GM23248 (cell line): Measurements from ENCODE around the gene CDH13. TPM values are rescaled to one million over a fixed set of nuclear protein-coding genes. Genes with fewer than 3 reads are reported as not detected.

Experiments used
- DNase-seq: peaks from one replicate; pipeline ENCODE4 v3.0.0-alpha.2; 2015
- H2AFZ ChIP-seq: fragments of 200-600 bp; sonication (generic); 2 replicates; pipeline ENCODE4 v1.6.1; 2016; ENCODE audit warnings: antibody characterized with exemption
- H3F3A ChIP-seq: fragments of 200-600 bp; sonication (generic); 2 replicates; pipeline ENCODE4 v1.6.1; 2016; ENCODE audit warnings: mild to moderate bottlenecking, antibody characterized with exemption, mixed run types; ENCODE audit not compliant: insufficient read depth
- H3K27ac ChIP-seq: fragments of 200-600 bp; sonication (generic); 2 replicates; pipeline ENCODE4 v1.5.1; 2016; ENCODE audit warnings: mild to moderate bottlenecking
- H3K27me3 ChIP-seq: fragments of 200-600 bp; sonication (generic); replicated peaks from 2 replicates; pipeline ENCODE4 v1.6.1; 2016; ENCODE audit warnings: mild to moderate bottlenecking; ENCODE audit not compliant: insufficient read depth
- H3K36me3 ChIP-seq: fragments of 200-600 bp; sonication (generic); 2 replicates; pipeline ENCODE4 v1.6.1; 2016; ENCODE audit warnings: low read depth, mild to moderate bottlenecking
- H3K4me1 ChIP-seq: fragments of 200-600 bp; sonication (generic); 2 replicates; pipeline ENCODE4 v1.6.1; 2016; ENCODE audit warnings: mild to moderate bottlenecking; ENCODE audit not compliant: insufficient read depth
- H3K4me2 ChIP-seq: fragments of 200-600 bp; sonication (generic); one replicate; pipeline ENCODE4 v1.6.1; 2016; ENCODE audit warnings: mild to moderate bottlenecking; ENCODE audit not compliant: unreplicated experiment
- H3K4me3 ChIP-seq: fragments of 200-600 bp; sonication (generic); 2 replicates; pipeline ENCODE4 v1.5.1; 2016; ENCODE audit warnings: mild to moderate bottlenecking
- H3K79me2 ChIP-seq: fragments of 200-600 bp; sonication (generic); 2 replicates; pipeline ENCODE4 v1.6.1; 2016; ENCODE audit warnings: mild to moderate bottlenecking; ENCODE audit not compliant: insufficient read depth
- H3K9ac ChIP-seq: fragments of 200-600 bp; sonication (generic); 2 replicates; pipeline ENCODE4 v1.6.1; 2016; ENCODE audit warnings: mild to moderate bottlenecking
- H3K9me2 ChIP-seq: fragments of 200-600 bp; sonication (generic); 2 replicates; pipeline ENCODE4 v1.6.1; 2016; ENCODE audit warnings: mixed run types, mild to moderate bottlenecking, moderate library complexity; ENCODE audit not compliant: insufficient read depth
- H3K9me3 ChIP-seq: fragments of 200-600 bp; sonication (generic); one replicate; pipeline ENCODE4 v1.6.1; 2017; ENCODE audit warnings: low read depth
- H4K20me1 ChIP-seq: fragments of 200-600 bp; sonication (generic); 2 replicates; pipeline ENCODE4 v1.6.0; 2016; ENCODE audit not compliant: insufficient read depth
- EZH2 ChIP-seq: fragments of 200-600 bp; sonication (generic); IDR thresholded peaks from 2 replicates; pipeline ENCODE4 v1.6.1; 2018; ENCODE audit warnings: antibody characterized with exemption, mild to moderate bottlenecking; ENCODE audit not compliant: insufficient read depth, poor library complexity, severe bottlenecking
- EZH2phosphoT487 ChIP-seq: fragments of 200-600 bp; sonication (generic); IDR thresholded peaks from 2 replicates; pipeline ENCODE4 v1.6.1; 2018; ENCODE audit warnings: antibody characterized with exemption, moderate library complexity, mild to moderate bottlenecking, low read depth; ENCODE audit not compliant: insufficient read depth
- WGBS, 2 experiments: methylation state at CpG; one replicate each; pipeline ENCODE4 v1.1.6; 2015 to 2017; ENCODE audit warnings: low lambda C conversion rate in 2 of 2, low coverage in 1 of 2; ENCODE audit errors: missing lambda C conversion rate in 2 of 2; 5-methylcytosine and 5-hydroxymethylcytosine counted together
- in situ Hi-C: fragments of 300-500 bp; cut with MboI; formaldehyde crosslinking; loops from 2 replicates; pipeline ENCODE4 v1.15.0; 2020
- polyA plus RNA-seq: library from polyadenylated mRNA; unstranded; fragments of >200 nt; fragmentation: Nextera tagmentation; extraction: Ambion mirVana; gene quantifications from 2 replicates; pipeline ENCODE4 v1.2.1, GENCODE V29; 2016
- total RNA-seq: library from RNA; depleted of rRNA; stranded (reverse); fragments of >200 nt; shearing (Covaris generic); gene quantifications from 2 replicates; pipeline ENCODE4 v1.2.3, GENCODE V29; 2014

Gene CDH13
- total and polyA plus RNA-seq, 2 experiments from 2014 or later: 51.0 to 52.8 TPM

DNA sequence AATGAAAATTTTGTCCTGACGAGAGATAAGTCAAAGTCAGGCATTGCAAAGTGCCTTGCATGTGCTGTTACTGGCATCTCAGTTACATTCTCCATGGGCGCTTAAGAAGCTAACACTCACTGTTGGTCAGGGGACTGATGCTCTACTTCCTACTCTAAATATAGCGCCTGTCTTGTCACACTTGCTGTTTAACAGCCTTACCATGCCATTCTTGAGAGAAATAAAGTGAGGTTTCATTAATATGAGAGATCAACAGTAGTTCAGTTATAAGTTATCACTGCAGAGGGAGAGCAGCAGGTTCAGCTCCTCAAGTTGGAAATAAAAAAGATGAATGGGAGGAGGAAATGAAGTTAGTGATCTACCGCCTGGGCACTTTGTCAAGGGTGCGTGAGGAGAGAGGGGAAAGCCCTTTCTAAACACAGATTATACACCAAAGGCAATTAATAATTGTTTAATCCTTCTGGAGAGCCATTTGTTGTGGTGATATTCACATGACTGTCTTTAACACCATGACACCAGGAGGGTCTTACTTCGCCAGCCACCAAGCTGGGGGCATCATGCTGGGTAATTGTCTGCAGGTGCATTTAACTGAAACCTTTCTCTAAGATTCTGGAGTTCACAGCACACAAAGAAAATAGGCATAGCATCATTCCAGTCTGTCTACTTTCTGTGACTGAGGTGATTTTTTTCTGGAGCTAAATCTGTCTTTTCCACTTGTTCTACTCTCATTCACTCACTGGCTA, 612.4 kb downstream of the CDH13 start:
- no peak overlapping the region for H3K9ac ChIP-seq
- no peaks in the 10 kb centered on the region for H3K79me2 ChIP-seq
- no peaks in the 10 kb centered on the region for H3K4me1 ChIP-seq
- H3K9me3 ChIP-seq: no peaks in the 10 kb centered on the region
- no peak overlapping the region for H3K4me3 ChIP-seq
- WGBS, 2 experiments: 57 to 58% methylated on average over 6 of the region's 6 CpGs
- H3K4me2 ChIP-seq: no peak overlapping the region
- no peaks in the 10 kb centered on the region for H3K27me3 ChIP-seq
- H4K20me1 ChIP-seq: no peaks in the 10 kb centered on the region
- DNase-seq: no peak
- H2AFZ ChIP-seq: no peak overlapping the region
- no peak overlapping the region for H3K27ac ChIP-seq
- no peaks in the 10 kb centered on the region for H3K36me3 ChIP-seq
- TF ChIP-seq EZH2phosphoT487: no peak
- no peak for TF ChIP-seq EZH2
- H3K9me2 ChIP-seq: no peaks in the 10 kb centered on the region; the same call in 1 of the 2 replicates
- no peaks in the 10 kb centered on the region for H3F3A ChIP-seq
- in situ Hi-C loops: no loop called here

DNA sequence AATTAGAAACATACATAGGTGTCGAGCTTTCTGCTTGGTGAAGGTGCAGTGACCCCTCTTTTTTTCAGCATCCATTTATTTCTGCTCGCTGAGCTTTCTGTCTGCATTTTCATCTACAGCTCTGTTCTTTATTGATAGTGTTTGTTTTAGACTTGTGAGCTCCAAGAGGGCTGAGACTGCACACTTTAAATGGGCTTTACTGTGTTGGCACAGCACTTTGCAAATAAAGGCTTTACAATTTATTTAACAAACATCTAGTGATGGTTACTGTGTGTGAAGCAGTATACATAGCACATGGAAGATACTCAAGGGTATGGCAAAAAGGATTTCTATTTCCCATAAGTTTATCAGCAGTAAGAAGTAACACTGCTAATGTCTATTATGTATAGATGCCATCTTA, 617.3 kb downstream of the CDH13 start:
- in situ Hi-C loops: no loop called here
- no peak overlapping the region for H3K9ac ChIP-seq
- H3K9me2 ChIP-seq: no peaks in the 10 kb centered on the region; the same call in 1 of the 2 replicates
- H3K27ac ChIP-seq: no peak overlapping the region
- H4K20me1 ChIP-seq: no peaks in the 10 kb centered on the region
- no peaks in the 10 kb centered on the region for H3K9me3 ChIP-seq
- H3K79me2 ChIP-seq: no peaks in the 10 kb centered on the region
- H3K4me1 ChIP-seq: peaks cover 9% of the 10 kb centered on the region
- H3K36me3 ChIP-seq: no peaks in the 10 kb centered on the region
- TF ChIP-seq EZH2: no peak
- no peaks in the 10 kb centered on the region for H3K27me3 ChIP-seq
- H3K4me2 ChIP-seq: no peak overlapping the region
- no peak for DNase-seq
- no peaks in the 10 kb centered on the region for H3F3A ChIP-seq
- H3K4me3 ChIP-seq: no peak overlapping the region
- WGBS, 2 experiments: 70 to 72% methylated on average over 2 of the region's 2 CpGs
- no peak overlapping the region for H2AFZ ChIP-seq

DNA sequence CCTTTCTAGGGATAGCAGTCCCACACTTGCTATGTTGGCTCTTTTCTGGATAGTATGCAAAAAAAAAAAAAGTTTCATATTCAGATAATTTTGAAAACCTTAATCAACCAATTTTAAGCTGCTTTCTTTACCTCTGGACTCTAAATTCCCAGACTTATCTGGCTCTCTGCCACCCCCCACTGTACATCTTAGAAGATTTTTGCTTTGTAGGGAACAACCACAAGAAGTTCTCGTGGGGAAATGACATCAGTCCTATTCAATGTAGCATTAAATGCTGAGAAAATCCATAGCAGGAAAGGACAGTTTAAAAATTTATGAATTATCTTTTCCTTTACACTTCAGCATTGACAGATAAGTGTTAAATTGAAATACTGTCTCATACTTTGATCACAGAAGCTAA, 618.3 kb downstream of the CDH13 start:
- no peak overlapping the region for H3K4me2 ChIP-seq
- WGBS, 2 experiments: 67 to 74% methylated on average over 1 of the region's 1 CpG
- H2AFZ ChIP-seq: no peak overlapping the region
- H3K9me3 ChIP-seq: no peaks in the 10 kb centered on the region
- H4K20me1 ChIP-seq: no peaks in the 10 kb centered on the region
- no peaks in the 10 kb centered on the region for H3K27me3 ChIP-seq
- H3F3A ChIP-seq: no peaks in the 10 kb centered on the region
- H3K27ac ChIP-seq: no peak overlapping the region
- TF ChIP-seq EZH2 (no peak), EZH2phosphoT487 (no peak)
- H3K79me2 ChIP-seq: no peaks in the 10 kb centered on the region
- H3K9ac ChIP-seq: no peak overlapping the region
- DNase-seq: peak; percentile 4
- no peaks in the 10 kb centered on the region; the same call in 1 of the 2 replicates for H3K9me2 ChIP-seq
- no peak overlapping the region for H3K4me3 ChIP-seq
- in situ Hi-C loops: no loop called here
- no peaks in the 10 kb centered on the region for H3K36me3 ChIP-seq
- peaks cover 9% of the 10 kb centered on the region for H3K4me1 ChIP-seq

DNA sequence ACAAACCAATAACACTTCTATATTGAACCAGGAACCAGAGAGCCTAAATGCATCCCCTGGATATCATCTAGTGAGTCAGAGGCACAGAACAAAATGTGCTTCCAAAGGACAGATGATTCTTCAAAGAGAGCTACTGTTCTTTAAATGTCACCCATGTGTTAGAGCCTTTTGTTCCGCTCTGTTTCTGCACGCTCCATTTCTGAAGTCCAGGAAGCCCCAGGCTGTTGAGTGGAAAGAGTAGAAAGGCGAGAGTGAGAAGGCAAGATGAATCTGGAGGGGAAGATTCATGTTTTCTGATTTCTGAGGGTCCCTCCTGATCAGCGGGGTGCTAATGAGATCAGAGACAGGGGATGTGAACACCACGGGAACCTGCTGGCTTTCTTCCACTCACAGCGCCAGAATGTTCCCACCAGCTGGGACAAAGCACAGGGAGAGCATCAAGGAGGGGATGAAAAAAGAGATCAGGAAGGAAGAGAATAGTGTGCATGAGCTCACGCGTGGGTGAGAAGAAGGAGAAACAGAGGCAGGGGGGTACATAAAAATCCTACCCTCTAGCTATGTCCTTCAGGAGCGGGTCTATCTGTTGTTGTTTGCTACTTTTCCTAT, 621.1 kb downstream of the CDH13 start:
- peaks cover 9% of the 10 kb centered on the region for H3K4me1 ChIP-seq
- no peaks in the 10 kb centered on the region for H3K9me3 ChIP-seq
- TF ChIP-seq EZH2phosphoT487 (no peak), EZH2 (no peak)
- H2AFZ ChIP-seq: no peak overlapping the region
- no peak overlapping the region for H3K4me3 ChIP-seq
- in situ Hi-C loops: no loop called here
- no peaks in the 10 kb centered on the region for H3K27me3 ChIP-seq
- WGBS, 2 experiments: 72 to 81% methylated on average over 9 of the region's 9 CpGs
- no peak overlapping the region for H3K27ac ChIP-seq
- H4K20me1 ChIP-seq: no peaks in the 10 kb centered on the region
- H3K9ac ChIP-seq: no peak overlapping the region
- H3F3A ChIP-seq: no peaks in the 10 kb centered on the region
- H3K9me2 ChIP-seq: no peaks in the 10 kb centered on the region
- no peak for DNase-seq
- no peak overlapping the region for H3K4me2 ChIP-seq
- no peaks in the 10 kb centered on the region for H3K79me2 ChIP-seq
- H3K36me3 ChIP-seq: no peaks in the 10 kb centered on the region
